ENCODE results near the gene ALDH8A1.

- TF ChIP-seq CREB1 (IDR thresholded peaks at IDR 0.05; ENCODE audit: low read depth), result no peak
- no peak for TF ChIP-seq USF1 (IDR thresholded peaks at IDR 0.05)
- no peak for TF ChIP-seq CEBPB (IDR thresholded peaks at IDR 0.05)
- no peak for TF ChIP-seq FOXM1 (IDR thresholded peaks at IDR 0.05; ENCODE audit: borderline replicate concordance, low read depth)
Observed at GRCh38 chr6:134902936-134903335, 47.0 kb downstream of the ALDH8A1 start.
